HepG2 (cell line): Measurements from ENCODE around the gene HCFC1. TPM values are rescaled to one million over a fixed set of nuclear protein-coding genes. Genes with fewer than 3 reads are reported as not detected.

ENCODE experiments used
- ARID4A ChIP-seq: sonication (generic); formaldehyde crosslinking; IDR thresholded peaks from 2 replicates; pipeline ENCODE4 v1.5.0; 2020; ENCODE audit warnings: mild to moderate bottlenecking, missing genetic modification reagents, borderline replicate concordance
- CEBPZ ChIP-seq: IDR thresholded peaks from 2 replicates; pipeline ENCODE4 v1.6.1; 2012; ENCODE audit warnings: low read length, improper control_type of control experiment
- E2F1 ChIP-seq: sonication (generic); formaldehyde crosslinking; IDR thresholded peaks from 2 replicates; pipeline ENCODE4 v1.5.0; 2020; ENCODE audit warnings: missing genetic modification reagents
- HINFP ChIP-seq: sonication (generic); formaldehyde crosslinking; IDR thresholded peaks from 2 replicates; pipeline ENCODE4 v1.4.0; 2020; ENCODE audit warnings: low read depth, mild to moderate bottlenecking, missing genetic modification reagents
- NR2F1 ChIP-seq, 2 experiments: fragments of 450-650 bp in 1 of 2; formaldehyde crosslinking in 1 of 2; IDR thresholded peaks; 2 replicates each; pipeline versions ENCODE4 v1.5.0 to v1.6.1; 2016 to 2020; ENCODE audit warnings: mild to moderate bottlenecking in 1 of 2, missing compliant biosample characterization in 1 of 2, missing genetic modification reagents in 1 of 2, moderate library complexity in 1 of 2
- NR2F6 ChIP-seq, 2 experiments: IDR thresholded peaks; 2 replicates each; pipeline ENCODE4 v1.6.1; 2016; ENCODE audit warnings: antibody characterized with exemption in 1 of 2, mild to moderate bottlenecking in 1 of 2
- SAP130 ChIP-seq: IDR thresholded peaks from 2 replicates; pipeline ENCODE4 v1.6.1; 2016; ENCODE audit warnings: low read depth
- ZFP91 ChIP-seq: sonication (generic); formaldehyde crosslinking; IDR thresholded peaks from 2 replicates; pipeline ENCODE4 v1.9.0; 2022; ENCODE audit warnings: missing genetic modification reagents, mild to moderate bottlenecking, borderline replicate concordance
- ZNF687 ChIP-seq: sonication (generic); formaldehyde crosslinking; IDR thresholded peaks from 2 replicates; pipeline ENCODE4 v1.5.1; 2020; ENCODE audit warnings: mild to moderate bottlenecking, missing genetic modification reagents, moderate library complexity
- polyA plus RNA-seq, 8 experiments: library from polyadenylated mRNA; depleted of rRNA in 3 of 8; stranded (reverse) in 7 of 8; unstranded in 1 of 8; fragments of >200 nt; fragmentation: Illumina TruSeq in 4 of 8; extraction: Trizol in 4 of 8; gene quantifications; 2 replicates each; pipeline versions ENCODE4 v1.2.1 to v1.2.3, GENCODE V29; 2011 to 2016; ENCODE audit warnings: low read depth in 4 of 8, missing spikeins in 1 of 8, mixed read lengths in 1 of 8; ENCODE audit not compliant: insufficient read depth in 1 of 8
- total RNA-seq, 5 experiments: library from RNA; depleted of rRNA; stranded (reverse); fragments of >200 nt; fragmentation: Illumina TruSeq; extraction: Trizol; gene quantifications; 2 replicates each; pipeline ENCODE4 v1.2.3, GENCODE V29; 2016; ENCODE audit warnings: low read depth in 1 of 5

Gene HCFC1
- total and polyA plus RNA-seq, 2 of the 13 experiments (the other 11 are each of a cell fraction or from before 2014, with no cell fraction given), result 5.8 to 17.8 TPM

- TF ChIP-seq ARID4A, result 0 out of 2 replicates have a peak, but pooled peaks have one; percentile 7
- TF ChIP-seq ZFP91 (CRISPR knock-in tag), result 0 out of 2 replicates have a peak, but pooled peaks have one; percentile 14
- no peak for TF ChIP-seq CEBPZ
- TF ChIP-seq NR2F1 (CRISPR knock-in tag; IDR thresholded peaks at IDR 0.05), result peak in 1 of 2 experiments; percentile 55; a peak in 1 of 4 replicates
- TF ChIP-seq NR2F6 (IDR thresholded peaks at IDR 0.05), result peak; percentile 47; the same call in 1 of the 2 replicates
- TF ChIP-seq NR2F6 (CRISPR knock-in tag; IDR thresholded peaks at IDR 0.05), result 0 out of 2 replicates have a peak, but pooled peaks have one; percentile 51
- TF ChIP-seq ZNF687, result peak; percentile 68
- TF ChIP-seq E2F1 (CRISPR knock-in tag), result no peak
- TF ChIP-seq SAP130, result peak; percentile 46; the same call in 1 of the 2 replicates
- TF ChIP-seq HINFP (CRISPR knock-in tag), result no peak
Observed at GRCh38 chrX:153935326-153935851, 36.2 kb downstream of the HCFC1 start (continued).
